HG02623 (cell line): ENCODE data around the gene MKNK1.

ENCODE experiments used
- ATAC-seq: cut with Tn5 transposase; IDR thresholded peaks from one replicate; pipeline ENCODE4 v1.9.1; 2021; ENCODE audit warnings: moderate library complexity; ENCODE audit not compliant: unreplicated experiment

The MKNK1 gene

GRCh38 chr1:46599059-46599970 lies 4.8 kb downstream of the MKNK1 start:
- no peak for ATAC-seq

GRCh38 chr1:46596846-46597245 lies 7.2 kb downstream of the MKNK1 start:
- ATAC-seq = no peak

- ATAC-seq = no peak
These were observed 8.0 kb downstream of the MKNK1 start for GRCh38 chr1:46596036-46596435.

- no peak for ATAC-seq
These were observed 8.9 kb downstream of the MKNK1 start for GRCh38 chr1:46595127-46595526.

GRCh38 chr1:46594063-46594462 lies 10.0 kb downstream of the MKNK1 start:
- ATAC-seq = no peak

GRCh38 chr1:46592823-46593222 lies 11.2 kb downstream of the MKNK1 start:
- ATAC-seq = no peak

GRCh38 chr1:46589529-46589928 lies 14.5 kb downstream of the MKNK1 start:
- no peak for ATAC-seq

- ATAC-seq = no peak
These were observed 17.0 kb downstream of the MKNK1 start for GRCh38 chr1:46587069-46587468.

GRCh38 chr1:46585312-46585938 lies 18.6 kb downstream of the MKNK1 start:
- ATAC-seq = no peak

GRCh38 chr1:46583494-46583893 lies 20.6 kb downstream of the MKNK1 start:
- no peak for ATAC-seq

GRCh38 chr1:46582972-46583371 lies 21.1 kb downstream of the MKNK1 start:
- no peak for ATAC-seq

- ATAC-seq = no peak
These were observed 22.2 kb downstream of the MKNK1 start for GRCh38 chr1:46581681-46582455.

- no peak for ATAC-seq
These were observed 23.7 kb downstream of the MKNK1 start for GRCh38 chr1:46580140-46580903.

GRCh38 chr1:46577671-46578070 lies 26.4 kb downstream of the MKNK1 start:
- no peak for ATAC-seq

- ATAC-seq = no peak
These were observed 27.5 kb downstream of the MKNK1 start for GRCh38 chr1:46576596-46576995.

- no peak for ATAC-seq
These were observed 28.3 kb downstream of the MKNK1 start for GRCh38 chr1:46575778-46576177.

- no peak for ATAC-seq
These were observed 28.8 kb downstream of the MKNK1 start for GRCh38 chr1:46575300-46575699.

- no peak for ATAC-seq
These were observed 32.3 kb downstream of the MKNK1 start for GRCh38 chr1:46571691-46572225.

- no peak for ATAC-seq
These were observed 34.0 kb downstream of the MKNK1 start for GRCh38 chr1:46569884-46570725.

- no peak for ATAC-seq
These were observed 35.0 kb downstream of the MKNK1 start for GRCh38 chr1:46569116-46569515.
